GM12878 (cell line): Measurements from ENCODE around the gene OR2G3. TPM values are rescaled to one million over a fixed set of nuclear protein-coding genes. Genes with fewer than 3 reads are reported as not detected.

Experiments used
- ATAC-seq: fragments of 200-7000 bp; cut with Tn5 transposase; 3 replicates; pipeline ENCODE4 v1.9.1; 2020; ENCODE audit warnings: mild to moderate bottlenecking, moderate library complexity
- BruUV-seq: library from RNA; stranded (reverse); fragments of 400-500 nt; replicated peaks from 2 replicates; lab custom pipeline; 2021; lab: Mats Ljungman, UMichigan
- CTCF ChIA-PET: fragments of 300-600 bp; sonication (Branson Sonifier 250); formaldehyde crosslinking; extraction: SDS; loops from one replicate; lab custom pipeline; 2021; ENCODE audit warnings: inconsistent platforms; lab: Yijun Ruan, JAX
- POLR2A ChIA-PET: fragments of 350-600 bp; formaldehyde crosslinking; extraction: SDS; loops from one replicate; lab custom pipeline; 2021; ENCODE audit warnings: inconsistent platforms; lab: Charles Lee
- RAD21 ChIA-PET: fragments of 300-600 bp; sonication (Branson Sonifier 250); formaldehyde crosslinking; loops from one replicate; lab custom pipeline; 2023; ENCODE audit warnings: antibody characterized with exemption; ENCODE audit not compliant: unreplicated experiment; lab: Charles Lee
- SMC1A ChIA-PET: fragments of 300-600 bp; sonication (Branson Sonifier 250); formaldehyde crosslinking; loops from one replicate; lab custom pipeline; 2023; ENCODE audit not compliant: unreplicated experiment, uncharacterized antibody; lab: Charles Lee
- DNase-seq: peaks from one replicate; pipeline ENCODE4 v3.0.0-alpha.2; 2011; ENCODE audit warnings: low read depth, low spot score
- FAIRE-seq: peaks from 3 replicates; lab custom pipeline; 2011; peaks lifted over from hg19 to GRCh38; lab: Jason Lieb, UNC
- H2AFZ ChIP-seq: 2 replicates; pipeline ENCODE4 v1.6.0; 2011; ENCODE audit warnings: low read depth, low read length, control low read depth; ENCODE audit not compliant: control insufficient read depth
- H3K27ac ChIP-seq: 2 replicates; pipeline ENCODE4 v1.5.1; 2011; ENCODE audit warnings: control low read depth; ENCODE audit not compliant: control insufficient read depth, insufficient read depth
- H3K27me3 ChIP-seq, 2 experiments: replicated peaks in 1 of 2; 2 replicates each; pipeline versions ENCODE4 v1.6.0 to v1.6.1; 2011; ENCODE audit warnings: low read length in 1 of 2; ENCODE audit not compliant: control insufficient read depth in 2 of 2, insufficient read depth in 2 of 2
- H3K36me3 ChIP-seq, 2 experiments: 2 replicates each; pipeline ENCODE4 v1.5.1; 2011; ENCODE audit warnings: low read length in 1 of 2; ENCODE audit not compliant: control insufficient read depth in 2 of 2, insufficient read depth in 2 of 2
- H3K4me1 ChIP-seq: 2 replicates; pipeline ENCODE4 v1.6.1; 2011; ENCODE audit warnings: mild to moderate bottlenecking, low read length, moderate library complexity, mixed read lengths; ENCODE audit not compliant: control insufficient read depth, insufficient read depth
- H3K4me2 ChIP-seq: 2 replicates; pipeline ENCODE4 v1.6.0; 2011; ENCODE audit warnings: control low read depth; ENCODE audit not compliant: control insufficient read depth, insufficient read depth
- H3K4me3 ChIP-seq: fragments of 200-600 bp; sonication (generic); 2 replicates; pipeline ENCODE4 v1.5.1; 2016
- H3K79me2 ChIP-seq: 2 replicates; pipeline ENCODE4 v1.6.0; 2011; ENCODE audit warnings: low read length; ENCODE audit not compliant: control insufficient read depth, insufficient read depth
- H3K9ac ChIP-seq: 2 replicates; pipeline ENCODE4 v1.8.0; 2011; ENCODE audit warnings: low read length, control low read depth, mixed read lengths; ENCODE audit not compliant: control insufficient read depth, insufficient read depth
- H3K9me3 ChIP-seq: replicated peaks from 3 replicates; pipeline ENCODE4 v1.5.1; 2011; ENCODE audit warnings: mild to moderate bottlenecking, low read length; ENCODE audit not compliant: control insufficient read depth, insufficient read depth
- H4K20me1 ChIP-seq: 2 replicates; pipeline ENCODE4 v1.6.0; 2011; ENCODE audit not compliant: control insufficient read depth, insufficient read depth
- BHLHE40 ChIP-seq, 2 experiments: fragments of 450-650 bp in 1 of 2; IDR thresholded peaks; 2 replicates each; pipeline ENCODE4 v1.6.1; 2011 to 2017; ENCODE audit warnings: low read depth in 2 of 2, borderline replicate concordance in 1 of 2, improper control_type of control experiment in 1 of 2, low read length in 1 of 2, mild to moderate bottlenecking in 1 of 2
- CEBPB ChIP-seq, 2 experiments: fragments of 150-350 bp in 1 of 2; IDR thresholded peaks; 2 replicates each; pipeline ENCODE4 v1.6.1; 2012 to 2014; ENCODE audit warnings: low read depth in 2 of 2, low read length in 2 of 2, borderline replicate concordance in 1 of 2, inconsistent platforms in 1 of 2
- HCFC1 ChIP-seq: fragments of 150-350 bp; IDR thresholded peaks from 2 replicates; pipeline ENCODE4 v1.6.1; 2014; ENCODE audit warnings: low read length
- MYC ChIP-seq: IDR thresholded peaks from 2 replicates; pipeline ENCODE4 v1.6.1; 2011; ENCODE audit warnings: mild to moderate bottlenecking, low read length, moderate library complexity, inconsistent platforms; ENCODE audit not compliant: insufficient read depth, insufficient replicate concordance, insufficient read length, severe bottlenecking
- NFXL1 ChIP-seq: fragments of 450-650 bp; IDR thresholded peaks from 2 replicates; pipeline ENCODE4 v1.6.1; 2017; ENCODE audit warnings: antibody characterized with exemption, mild to moderate bottlenecking, borderline replicate concordance
- NR2F1 ChIP-seq: fragments of 450-650 bp; conservative IDR thresholded peaks from 2 replicates; pipeline ENCODE4 v1.6.1; 2017; ENCODE audit warnings: mild to moderate bottlenecking
- RB1 ChIP-seq: fragments of 450-650 bp; formaldehyde crosslinking; IDR thresholded peaks from 2 replicates; pipeline ENCODE4 v1.6.1; 2017; ENCODE audit warnings: mild to moderate bottlenecking, borderline replicate concordance
- RBBP5 ChIP-seq: fragments of 200-600 bp; sonication (generic); conservative IDR thresholded peaks from 2 replicates; pipeline ENCODE4 v1.6.1; 2016
- SIN3A ChIP-seq: IDR thresholded peaks from 2 replicates; pipeline ENCODE4 v1.6.1; 2012; ENCODE audit warnings: low read depth, low read length, improper control_type of control experiment
- SIX5 ChIP-seq: IDR thresholded peaks from 2 replicates; pipeline ENCODE4 v1.6.1; 2011; ENCODE audit warnings: mild to moderate bottlenecking, low read depth, low read length, moderate library complexity; ENCODE audit not compliant: severe bottlenecking
- WGBS: methylation state at CpG from one replicate; pipeline ENCODE4 v1.1.6; 2016; ENCODE audit warnings: low lambda C conversion rate; ENCODE audit not compliant: insufficient replicate concordance, insufficient coverage; ENCODE audit errors: missing lambda C conversion rate; 5-methylcytosine and 5-hydroxymethylcytosine counted together
- in situ Hi-C: fragments of 300-500 bp; cut with MboI; formaldehyde crosslinking; loops from 9 replicates; pipeline ENCODE4 v1.14.3; 2018; ENCODE audit warnings: mixed read lengths
- intact Hi-C: fragments of 100-400 bp; cut with micrococcal nuclease; formaldehyde crosslinking; loops from one replicate; pipeline ENCODE4 v1.14.2; 2022; ENCODE audit not compliant: unreplicated experiment
- polyA plus RNA-seq, 11 experiments: library from polyadenylated mRNA; depleted of rRNA in 4 of 11; unstranded in 6 of 11; stranded (reverse) in 5 of 11; fragments of >200 nt; fragmentation: Nextera tagmentation in 4 of 11; fragmentation: Illumina TruSeq in 1 of 11; extraction: Ambion mirVana in 4 of 11; extraction: Trizol in 1 of 11; gene quantifications; 1 replicate in 1 of 11; 2 replicates in 10 of 11; pipeline versions ENCODE4 v1.2.1 to v1.2.3, GENCODE V29; 2011 to 2016; ENCODE audit warnings: inconsistent platforms in 2 of 11, missing spikeins in 2 of 11, low read depth in 1 of 11
- total RNA-seq, 4 experiments: library from RNA; depleted of rRNA in 3 of 4; stranded (reverse); fragments of >200 nt in 3 of 4; fragmentation: Illumina TruSeq in 1 of 4; extraction: Trizol in 1 of 4; gene quantifications; 2 replicates each; pipeline versions ENCODE4 v1.2.1 to v1.2.3, GENCODE V29; 2013 to 2021
- TF ChIP-seq, protein P1 (sequence below): fragments of 450-650 bp; formaldehyde crosslinking; IDR thresholded peaks from 2 replicates; pipeline ENCODE4 v1.5.0; 2022; ENCODE audit warnings: mild to moderate bottlenecking, missing genetic modification characterization
- TF ChIP-seq, protein P2 (sequence below): fragments of 450-650 bp; IDR thresholded peaks from 2 replicates; pipeline ENCODE4 v1.6.1; 2016; ENCODE audit warnings: mild to moderate bottlenecking

Gene OR2G3
- total and polyA plus RNA-seq, 10 of the 15 experiments (the other 5 are each of a cell fraction or from before 2014, with no cell fraction given) = not detected

DNA sequence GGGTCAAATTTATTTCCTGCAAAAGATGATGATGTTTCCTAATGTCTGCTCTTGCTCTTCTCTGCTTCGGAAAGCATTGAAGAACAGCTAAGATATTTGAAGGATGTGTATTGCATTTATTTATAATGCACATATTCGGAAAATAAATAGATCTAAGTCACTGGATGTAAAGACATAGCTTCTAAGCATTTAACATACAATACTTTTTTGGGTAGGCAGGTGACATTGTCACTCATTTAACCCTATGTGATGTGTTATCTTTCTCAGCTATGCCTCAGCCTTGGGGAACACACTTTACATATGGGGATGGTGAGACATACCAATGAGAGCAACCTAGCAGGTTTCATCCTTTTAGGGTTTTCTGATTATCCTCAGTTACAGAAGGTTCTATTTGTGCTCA, 17.3 kb upstream of the OR2G3 start, which contains the start of gene OR2G2 (continued):
- TF ChIP-seq, protein P1, sequence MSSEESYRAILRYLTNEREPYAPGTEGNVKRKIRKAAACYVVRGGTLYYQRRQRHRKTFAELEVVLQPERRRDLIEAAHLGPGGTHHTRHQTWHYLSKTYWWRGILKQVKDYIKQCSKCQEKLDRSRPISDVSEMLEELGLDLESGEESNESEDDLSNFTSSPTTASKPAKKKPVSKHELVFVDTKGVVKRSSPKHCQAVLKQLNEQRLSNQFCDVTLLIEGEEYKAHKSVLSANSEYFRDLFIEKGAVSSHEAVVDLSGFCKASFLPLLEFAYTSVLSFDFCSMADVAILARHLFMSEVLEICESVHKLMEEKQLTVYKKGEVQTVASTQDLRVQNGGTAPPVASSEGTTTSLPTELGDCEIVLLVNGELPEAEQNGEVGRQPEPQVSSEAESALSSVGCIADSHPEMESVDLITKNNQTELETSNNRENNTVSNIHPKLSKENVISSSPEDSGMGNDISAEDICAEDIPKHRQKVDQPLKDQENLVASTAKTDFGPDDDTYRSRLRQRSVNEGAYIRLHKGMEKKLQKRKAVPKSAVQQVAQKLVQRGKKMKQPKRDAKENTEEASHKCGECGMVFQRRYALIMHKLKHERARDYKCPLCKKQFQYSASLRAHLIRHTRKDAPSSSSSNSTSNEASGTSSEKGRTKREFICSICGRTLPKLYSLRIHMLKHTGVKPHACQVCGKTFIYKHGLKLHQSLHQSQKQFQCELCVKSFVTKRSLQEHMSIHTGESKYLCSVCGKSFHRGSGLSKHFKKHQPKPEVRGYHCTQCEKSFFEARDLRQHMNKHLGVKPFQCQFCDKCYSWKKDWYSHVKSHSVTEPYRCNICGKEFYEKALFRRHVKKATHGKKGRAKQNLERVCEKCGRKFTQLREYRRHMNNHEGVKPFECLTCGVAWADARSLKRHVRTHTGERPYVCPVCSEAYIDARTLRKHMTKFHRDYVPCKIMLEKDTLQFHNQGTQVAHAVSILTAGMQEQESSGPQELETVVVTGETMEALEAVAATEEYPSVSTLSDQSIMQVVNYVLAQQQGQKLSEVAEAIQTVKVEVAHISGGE (CRISPR knock-in tag) = no peak
- TF ChIP-seq HCFC1 (no peak), CEBPB (IDR thresholded peaks at IDR 0.05; ENCODE audit: borderline replicate concordance in 1 of 2, low read depth in 2 of 2, low read length in 2 of 2) (no peak)

DNA sequence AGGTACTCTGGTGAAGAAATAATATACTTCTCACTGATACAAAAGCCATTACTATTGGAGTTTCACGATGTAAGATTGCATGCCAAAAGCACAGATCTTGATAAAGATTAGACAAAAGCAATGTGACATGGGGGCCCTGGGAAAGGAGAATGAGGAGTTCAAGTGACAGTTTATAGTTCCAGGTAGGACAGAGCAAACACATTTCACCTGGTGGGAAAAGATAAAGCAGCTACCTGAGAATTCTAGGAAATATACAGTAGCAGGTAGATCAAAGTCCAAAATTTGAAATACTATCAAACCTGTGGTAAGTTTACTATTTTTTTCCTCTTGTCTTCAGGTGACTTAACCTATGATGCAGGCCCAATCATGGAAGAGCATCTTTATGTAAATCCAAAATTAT, 8.0 kb downstream of the OR2G3 start:
- WGBS = 0% methylated on average over 1 of the region's 1 CpG
- FAIRE-seq = no peak
- ChIA-PET POLR2A (no interaction called here), CTCF (no interaction called here), SMC1A (no interaction called here)
- Histone ChIP-seq H3K79me2 (no peaks in the 10 kb centered on the region), H3K9ac (no peak overlapping the region), H3K9me3 (no peaks in the 10 kb centered on the region), H3K27ac (no peak overlapping the region), H2AFZ (no peak overlapping the region), H3K27me3 (no peaks in the 10 kb centered on the region), H4K20me1 (no peaks in the 10 kb centered on the region), H3K4me1 (no peaks in the 10 kb centered on the region), H3K36me3 (no peaks in the 10 kb centered on the region)
- in situ Hi-C loops = no loop called here
- intact Hi-C loops = no loop called here
- ATAC-seq = no peak
- no TSS peak for BruUV-seq
- DNase-seq = no peak
- TF ChIP-seq MYC = no peak
- no peak for TF ChIP-seq SIN3A
- TF ChIP-seq RB1 = no peak
- no peak for TF ChIP-seq BHLHE40 (IDR thresholded peaks at IDR 0.05; ENCODE audit: borderline replicate concordance in 1 of 2, low read depth in 2 of 2, low read length in 1 of 2)
- no peak for TF ChIP-seq SIX5
- no peak for TF ChIP-seq CEBPB (IDR thresholded peaks at IDR 0.05; ENCODE audit: borderline replicate concordance in 1 of 2, low read depth in 2 of 2, low read length in 2 of 2)
- no peak for TF ChIP-seq RBBP5
- TF ChIP-seq, protein P2, sequence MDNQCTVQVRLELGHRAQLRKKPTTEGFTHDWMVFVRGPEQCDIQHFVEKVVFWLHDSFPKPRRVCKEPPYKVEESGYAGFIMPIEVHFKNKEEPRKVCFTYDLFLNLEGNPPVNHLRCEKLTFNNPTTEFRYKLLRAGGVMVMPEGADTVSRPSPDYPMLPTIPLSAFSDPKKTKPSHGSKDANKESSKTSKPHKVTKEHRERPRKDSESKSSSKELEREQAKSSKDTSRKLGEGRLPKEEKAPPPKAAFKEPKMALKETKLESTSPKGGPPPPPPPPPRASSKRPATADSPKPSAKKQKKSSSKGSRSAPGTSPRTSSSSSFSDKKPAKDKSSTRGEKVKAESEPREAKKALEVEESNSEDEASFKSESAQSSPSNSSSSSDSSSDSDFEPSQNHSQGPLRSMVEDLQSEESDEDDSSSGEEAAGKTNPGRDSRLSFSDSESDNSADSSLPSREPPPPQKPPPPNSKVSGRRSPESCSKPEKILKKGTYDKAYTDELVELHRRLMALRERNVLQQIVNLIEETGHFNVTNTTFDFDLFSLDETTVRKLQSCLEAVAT = no peak
- TF ChIP-seq NR2F1 = no peak
- TF ChIP-seq NFXL1 = no peak
- TF ChIP-seq, all 136 proteins: peak for 0
- RAD21 ChIA-PET = no interaction called here
- Histone ChIP-seq H3K4me3 (no peak overlapping the region), H3K4me2 (no peak overlapping the region)
